G401 (cell line): Measurements from ENCODE around the gene CHRDL2. TPM values are rescaled to one million over a fixed set of nuclear protein-coding genes. Genes with fewer than 3 reads are reported as not detected.

Experiments
- DNase-seq: peaks from one replicate; pipeline ENCODE4 v3.0.0-alpha.2; 2015; ENCODE audit warnings: low spot score
- in situ Hi-C: cut with HindIII; loops from 2 replicates; pipeline ENCODE4 v1.10.0; 2016; ENCODE audit warnings: low sequenced_read_pairs, mixed read lengths
- total RNA-seq: library from RNA; depleted of rRNA; stranded (reverse); fragments of >200 nt; shearing (Covaris generic); gene quantifications from 2 replicates; pipeline ENCODE4 v1.2.3, GENCODE V29; 2014

The CHRDL2 gene
- total RNA-seq, 1 experiment from 2014 or later: not detected

GRCh38 chr11:74693531-74693930 is 37.7 kb downstream of the CHRDL2 start:
- no peak for DNase-seq
- in situ Hi-C loops: no loop called here

- in situ Hi-C loops: no loop called here
- DNase-seq: no peak
Observed at GRCh38 chr11:74691755-74692154, 39.5 kb downstream of the CHRDL2 start.

GRCh38 chr11:74689666-74690065 is 41.6 kb downstream of the CHRDL2 start:
- in situ Hi-C loops: loop anchor here (5.0 kb wide), 1 partner anchor 38 kb away; no protein-coding TSS in a partner anchor
- DNase-seq: no peak

GRCh38 chr11:74687237-74688023 is 43.8 kb downstream of the CHRDL2 start:
- in situ Hi-C loops: loop anchor here (5.0 kb wide), 1 partner anchor 40 kb away; no protein-coding TSS in a partner anchor
- DNase-seq: no peak

GRCh38 chr11:74686792-74687191 is 44.4 kb downstream of the CHRDL2 start:
- DNase-seq: no peak
- in situ Hi-C loops: loop anchor here (5.0 kb wide), 1 partner anchor 41 kb away; no protein-coding TSS in a partner anchor

GRCh38 chr11:74685905-74686304 is 45.3 kb downstream of the CHRDL2 start:
- no peak for DNase-seq
- in situ Hi-C loops: loop anchor here (5.0 kb wide), 1 partner anchor 41 kb away; no protein-coding TSS in a partner anchor

GRCh38 chr11:74685338-74685737 is 45.9 kb downstream of the CHRDL2 start:
- in situ Hi-C loops: loop anchor here (5.0 kb wide), 1 partner anchor 42 kb away; no protein-coding TSS in a partner anchor
- DNase-seq: no peak

GRCh38 chr11:74684661-74685060 is 46.6 kb downstream of the CHRDL2 start:
- DNase-seq: no peak
- in situ Hi-C loops: loop anchor here (5.0 kb wide), 1 partner anchor 43 kb away; no protein-coding TSS in a partner anchor

GRCh38 chr11:74683941-74684481 is 47.2 kb downstream of the CHRDL2 start:
- in situ Hi-C loops: no loop called here
- no peak for DNase-seq

GRCh38 chr11:74683279-74683871 is 47.9 kb downstream of the CHRDL2 start:
- in situ Hi-C loops: no loop called here
- DNase-seq: peak; percentile 30

- in situ Hi-C loops: no loop called here
- no peak for DNase-seq
Observed at GRCh38 chr11:74682731-74683278, 48.4 kb downstream of the CHRDL2 start.

GRCh38 chr11:74681686-74682651 is 49.3 kb downstream of the CHRDL2 start:
- peak; percentile 95 for DNase-seq
- in situ Hi-C loops: no loop called here

GRCh38 chr11:74680703-74681531 is 50.3 kb downstream of the CHRDL2 start:
- peak; percentile 38 for DNase-seq
- in situ Hi-C loops: no loop called here

- DNase-seq: no peak
- in situ Hi-C loops: no loop called here
Observed at GRCh38 chr11:74680035-74680671, 51.1 kb downstream of the CHRDL2 start.

GRCh38 chr11:74679513-74679865 is 51.7 kb downstream of the CHRDL2 start:
- DNase-seq: no peak

GRCh38 chr11:74678591-74679512 is 52.4 kb downstream of the CHRDL2 start:
- no peak for DNase-seq
- in situ Hi-C loops: no loop called here

More at GRCh38 chr11:74679513-74679865, 51.7 kb downstream of the CHRDL2 start:
- in situ Hi-C loops: no loop called here
